D341Med (cell line): ENCODE measurements around the gene STARD13.

Source experiments
- DNase-seq: peaks from one replicate; pipeline ENCODE4 v3.0.0; 2012; ENCODE audit warnings: low spot score

STARD13 gene

GRCh38 chr13:33310245-33311038, 24.9 kb upstream of the STARD13 start:
- DNase-seq = no peak

GRCh38 chr13:33308863-33309262, 23.3 kb upstream of the STARD13 start:
- DNase-seq = no peak

GRCh38 chr13:33307843-33308242, 22.3 kb upstream of the STARD13 start:
- no peak for DNase-seq

DNA sequence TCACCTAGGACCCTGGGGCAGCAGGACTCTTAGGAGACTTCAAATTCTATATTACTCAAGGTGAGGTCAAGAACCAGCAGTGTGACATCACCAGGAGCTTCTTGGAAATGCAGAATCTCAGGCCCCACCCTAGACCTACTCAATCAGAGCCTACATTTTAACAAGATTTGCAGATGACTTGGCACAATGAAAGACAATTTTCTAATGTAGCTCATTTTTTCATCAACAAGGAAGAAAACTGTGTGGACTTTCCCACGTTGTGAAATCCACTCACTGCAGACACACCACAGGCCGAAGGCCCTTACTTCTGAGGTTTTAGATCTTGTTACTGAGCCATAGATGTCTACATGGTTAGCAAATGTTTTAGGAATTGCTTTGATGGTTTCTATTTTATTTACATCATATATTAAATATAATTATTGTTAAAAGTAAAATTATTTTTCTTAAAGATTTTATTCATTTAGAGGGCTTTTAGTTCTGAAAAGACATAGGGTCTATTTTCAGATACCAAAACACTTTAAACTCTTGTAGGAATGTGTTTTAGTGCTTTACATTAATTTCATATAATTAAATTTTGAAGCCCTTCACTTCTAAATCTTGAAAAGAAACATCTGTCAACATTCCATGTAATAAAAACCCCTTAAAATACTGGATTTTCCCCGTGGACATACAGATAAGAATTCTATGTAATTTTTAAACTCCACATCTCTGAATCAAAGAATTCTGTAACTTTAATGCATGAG, 18.5 kb upstream of the STARD13 start:
- no peak for DNase-seq

DNA sequence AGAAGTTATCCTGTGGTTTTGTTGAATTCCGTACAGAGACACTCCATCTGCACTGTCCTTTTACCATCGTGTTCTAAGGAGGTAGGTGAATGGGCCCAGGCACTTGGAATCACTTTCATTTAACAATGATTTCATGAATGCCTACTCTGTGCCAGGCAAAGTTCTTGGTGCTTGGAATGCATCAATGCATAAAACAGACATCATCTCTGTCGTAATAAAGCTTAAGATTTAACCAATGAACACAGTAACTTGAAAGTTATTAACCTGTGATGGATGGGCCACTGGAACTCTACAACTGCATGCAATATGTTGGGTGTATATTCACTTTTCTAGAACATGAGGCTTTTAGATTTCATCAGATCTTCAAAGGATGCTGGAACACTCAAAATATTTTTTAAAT, 14.1 kb upstream of the STARD13 start:
- no peak for DNase-seq

GRCh38 chr13:33296793-33297425, 11.4 kb upstream of the STARD13 start:
- no peak for DNase-seq

- DNase-seq = no peak
Observed at GRCh38 chr13:33292712-33293111, 7.2 kb upstream of the STARD13 start.

GRCh38 chr13:33290421-33290965, 4.9 kb upstream of the STARD13 start:
- no peak for DNase-seq

DNA sequence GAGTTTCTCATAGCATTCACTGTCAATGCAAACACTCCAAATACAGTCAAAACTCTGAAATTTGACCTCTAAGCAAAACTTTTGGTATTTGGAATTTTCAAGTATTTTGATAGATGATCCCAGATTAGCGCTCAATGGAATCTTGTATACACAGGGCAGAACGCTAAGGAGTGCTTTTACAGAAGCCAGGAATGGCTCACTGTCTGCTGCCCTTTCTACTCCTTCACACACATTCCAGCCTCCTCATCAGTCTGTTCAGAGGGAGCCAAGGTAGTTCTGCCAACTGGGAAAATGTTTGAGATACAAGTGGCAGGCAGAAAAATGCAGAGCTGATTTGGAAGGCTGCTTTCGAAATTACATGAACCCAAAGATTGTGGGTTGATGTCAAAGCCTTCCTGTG, 4.4 kb upstream of the STARD13 start:
- DNase-seq = no peak

- DNase-seq = no peak
Observed at GRCh38 chr13:33287142-33287882, 1.8 kb upstream of the STARD13 start.

DNA sequence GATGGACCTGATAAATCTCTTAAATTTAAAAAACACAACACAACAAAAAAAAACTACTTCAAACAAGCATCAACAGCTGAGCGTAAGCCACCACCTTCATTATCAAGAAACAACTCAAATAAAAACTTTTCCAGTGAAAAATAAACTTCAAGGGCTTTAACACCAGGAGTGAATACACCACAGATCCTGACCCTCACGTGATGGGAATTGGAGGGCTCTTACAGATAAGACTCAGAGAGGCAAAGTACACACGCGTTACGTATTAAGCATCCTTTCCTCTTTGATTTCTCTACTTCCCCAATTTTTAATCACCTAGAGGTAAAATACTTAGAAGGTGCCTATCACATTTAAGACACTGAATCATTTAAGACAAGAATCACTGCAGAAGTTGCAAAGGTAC, 573 bp upstream of the STARD13 start:
- no peak for DNase-seq

DNA sequence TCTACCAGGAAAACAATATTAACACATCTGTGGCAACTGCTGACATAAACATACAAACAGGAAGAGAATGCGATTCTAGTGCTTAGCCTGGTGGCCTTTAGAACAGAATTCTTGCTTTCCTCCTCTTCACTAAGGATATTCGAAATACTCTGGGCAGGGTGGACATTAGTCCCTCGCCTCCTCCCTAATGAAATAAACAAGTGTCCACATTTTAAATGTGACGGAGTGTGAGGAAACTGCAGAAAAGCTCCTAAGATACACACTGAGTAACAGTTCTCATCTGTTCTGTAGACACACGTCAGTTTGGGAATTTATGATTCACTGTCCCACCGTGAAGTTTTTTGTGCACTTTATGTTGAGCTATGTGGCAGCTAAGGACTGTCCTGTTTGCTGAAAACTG, 639 bp downstream of the STARD13 start:
- no peak for DNase-seq

- no peak for DNase-seq
Observed at GRCh38 chr13:33284031-33284430, 1.5 kb downstream of the STARD13 start.

GRCh38 chr13:33283195-33283911, 2.2 kb downstream of the STARD13 start:
- no peak for DNase-seq

GRCh38 chr13:33281951-33282595, 3.5 kb downstream of the STARD13 start:
- no peak for DNase-seq

DNA sequence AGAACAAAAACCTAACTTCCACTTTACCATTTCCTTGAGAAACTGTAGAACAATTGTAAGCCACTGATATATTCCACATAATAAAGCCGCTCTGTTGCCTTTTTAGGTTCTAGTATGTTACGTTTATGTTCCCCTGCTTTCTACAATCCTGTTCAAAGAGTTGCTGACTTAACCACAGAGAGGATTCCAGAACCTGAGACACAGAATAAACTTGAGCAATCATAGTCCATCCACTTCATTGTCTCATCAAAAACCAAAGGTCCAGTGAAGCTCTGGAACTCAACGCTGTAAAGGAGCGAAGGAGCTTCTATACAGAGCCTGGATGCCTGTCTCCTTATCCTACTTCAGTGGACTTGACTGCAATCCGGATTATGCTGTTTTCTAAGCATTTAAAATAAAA, 4.6 kb downstream of the STARD13 start:
- no peak for DNase-seq

DNA sequence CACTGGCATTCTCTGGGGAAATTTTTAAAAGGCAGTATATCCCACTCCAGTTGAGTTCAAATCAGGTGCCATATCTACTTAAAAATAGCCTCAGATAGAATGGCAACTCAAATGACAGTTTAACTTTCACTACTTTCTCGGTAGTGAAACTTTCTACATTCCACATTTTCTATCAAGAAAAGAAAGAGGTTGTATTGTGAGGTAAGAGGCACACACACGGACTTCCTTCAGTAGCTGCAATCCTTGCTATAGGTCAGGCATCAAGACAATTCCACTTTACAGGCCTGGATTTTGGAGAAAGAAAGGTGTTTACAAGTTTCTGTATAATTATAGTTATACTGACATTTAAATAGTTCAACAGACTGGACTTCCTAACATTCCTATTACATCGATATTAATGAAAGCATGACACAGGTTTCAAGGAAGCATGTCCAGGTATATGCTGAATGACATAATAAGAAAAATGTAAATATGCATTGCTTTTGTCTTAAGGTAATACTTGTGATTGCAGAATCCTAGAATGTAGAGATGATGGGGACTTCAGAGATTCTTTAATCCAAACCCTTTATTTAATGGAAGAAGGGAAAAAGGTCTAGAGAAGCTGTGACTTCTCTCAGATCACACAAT, 5.2 kb downstream of the STARD13 start:
- no peak for DNase-seq

- DNase-seq = no peak
Observed at GRCh38 chr13:33279414-33280278, 5.9 kb downstream of the STARD13 start.

GRCh38 chr13:33278913-33279312, 6.6 kb downstream of the STARD13 start:
- DNase-seq = no peak
